Dendritic cell treated with granulocyte-macrophage colony-stimulating factor and Interleukin-4, amounts not matched to agents 40 ng/mL and 50 ng/mL, for 4 days (primary cell): ENCODE measurements around the gene BPNT1.
"Not testable (repeated sequence)": the region's sequence is repeated elsewhere in the genome, so short reads cannot be mapped to it uniquely, and the experiment has no call there.

ENCODE experiments used
- H3K27ac Mint-ChIP-seq: one replicate; pipeline ENCODE4 v1.8.0; 2022; ENCODE audit warnings: mild to moderate bottlenecking, mixed read lengths
- H3K27me3 Mint-ChIP-seq: one replicate; pipeline ENCODE4 v1.8.0; 2022; ENCODE audit warnings: mild to moderate bottlenecking, mixed read lengths
- H3K36me3 Mint-ChIP-seq: one replicate; pipeline ENCODE4 v1.8.0; 2022; ENCODE audit warnings: low read depth, mixed read lengths
- H3K4me1 Mint-ChIP-seq: one replicate; pipeline ENCODE4 v1.8.0; 2022; ENCODE audit warnings: low read depth, mixed read lengths
- H3K4me3 Mint-ChIP-seq: one replicate; pipeline ENCODE4 v1.8.0; 2022; ENCODE audit warnings: mild to moderate bottlenecking, moderate library complexity, mixed read lengths
- H3K9me3 Mint-ChIP-seq: one replicate; pipeline ENCODE4 v1.8.0; 2022; ENCODE audit warnings: mixed read lengths
- intact Hi-C: fragments of 100-400 bp; cut with micrococcal nuclease; formaldehyde crosslinking; loops from one replicate; pipeline ENCODE4 v1.15.0; 2022

Gene BPNT1

GRCh38 chr1:220099826-220100225 is 10.2 kb upstream of the BPNT1 start:
- H3K27me3 Mint-ChIP-seq, result no peaks in the 10 kb centered on the region
- intact Hi-C loops, result no loop called here
- no peak overlapping the region for H3K4me3 Mint-ChIP-seq
- H3K9me3 Mint-ChIP-seq, result no peaks in the 10 kb centered on the region
- H3K36me3 Mint-ChIP-seq, result peaks cover 75% of the 10 kb centered on the region
- no peak overlapping the region for H3K27ac Mint-ChIP-seq
- H3K4me1 Mint-ChIP-seq, result peaks cover 12% of the 10 kb centered on the region

GRCh38 chr1:220094016-220094911 is 4.7 kb upstream of the BPNT1 start, which contains the start of gene IARS2:
Gene IARS2, plus strand, starts transcription at chr1:220094132. Its CDS starts 85 bp downstream, at chr1:220094217.
- Mint-ChIP-seq H3K4me1 (peaks cover 12% of the 10 kb centered on the region), H3K27me3 (no peaks in the 10 kb centered on the region), H3K27ac (peak within 1 kb of the TSS; percentile 63), H3K4me3 (peak within 1 kb of the TSS; percentile 78), H3K9me3 (no peaks in the 10 kb centered on the region), H3K36me3 (peaks cover 40% of the 10 kb centered on the region)
- intact Hi-C loops, result loop anchor here (1.0 to 5.0 kb wide), 2 partner anchors 48 to 178 kb away; partner anchors contain the start of genes EPRS1 and RAB3GAP2

- peak overlapping the region; percentile 63 for H3K27ac Mint-ChIP-seq
- H3K36me3 Mint-ChIP-seq, result peaks cover 38% of the 10 kb centered on the region
- peaks cover 17% of the 10 kb centered on the region for H3K4me1 Mint-ChIP-seq
- no peaks in the 10 kb centered on the region for H3K9me3 Mint-ChIP-seq
- no peak overlapping the region for H3K4me3 Mint-ChIP-seq
- H3K27me3 Mint-ChIP-seq, result no peaks in the 10 kb centered on the region
- intact Hi-C loops, result loop anchor here (1.0 to 5.0 kb wide), 2 partner anchors 47 to 179 kb away; partner anchors contain the start of genes EPRS1 and RAB3GAP2
These were observed 3.9 kb upstream of the BPNT1 start for GRCh38 chr1:220093361-220094015.

GRCh38 chr1:220092694-220093093 is 3.1 kb upstream of the BPNT1 start:
- Mint-ChIP-seq H3K27me3 (no peaks in the 10 kb centered on the region), H3K4me1 (peaks cover 17% of the 10 kb centered on the region), H3K4me3 (no peak overlapping the region), H3K27ac (no peak overlapping the region), H3K36me3 (peaks cover 30% of the 10 kb centered on the region), H3K9me3 (no peaks in the 10 kb centered on the region)
- intact Hi-C loops, result loop anchor here (5.0 kb wide), 1 partner anchor 180 kb away; the partner anchor contains the start of gene RAB3GAP2

GRCh38 chr1:220086261-220086686 is 3.3 kb downstream of the BPNT1 start:
- intact Hi-C loops, H3K4me3 Mint-ChIP-seq, H3K9me3 Mint-ChIP-seq, H3K27ac Mint-ChIP-seq, H3K27me3 Mint-ChIP-seq: not testable (repeated sequence)
- peaks cover 15% of the 10 kb centered on the region for H3K4me1 Mint-ChIP-seq
- peaks cover 17% of the 10 kb centered on the region for H3K36me3 Mint-ChIP-seq

- H3K9me3 Mint-ChIP-seq, result no peaks in the 10 kb centered on the region
- intact Hi-C loops, result no loop called here
- no peaks in the 10 kb centered on the region for H3K27me3 Mint-ChIP-seq
- no peak overlapping the region for H3K4me3 Mint-ChIP-seq
- no peak overlapping the region for H3K27ac Mint-ChIP-seq
- H3K36me3 Mint-ChIP-seq, result peaks cover 22% of the 10 kb centered on the region
- peaks cover 15% of the 10 kb centered on the region for H3K4me1 Mint-ChIP-seq
These were observed 5.1 kb downstream of the BPNT1 start for GRCh38 chr1:220084460-220084859.

GRCh38 chr1:220077887-220078286 is 11.7 kb downstream of the BPNT1 start:
- intact Hi-C loops, result no loop called here
- no peaks in the 10 kb centered on the region for H3K27me3 Mint-ChIP-seq
- no peak overlapping the region for H3K27ac Mint-ChIP-seq
- H3K9me3 Mint-ChIP-seq, result no peaks in the 10 kb centered on the region
- no peaks in the 10 kb centered on the region for H3K4me1 Mint-ChIP-seq
- peaks cover 30% of the 10 kb centered on the region for H3K36me3 Mint-ChIP-seq
- no peak overlapping the region for H3K4me3 Mint-ChIP-seq

GRCh38 chr1:220076861-220077762 is 12.5 kb downstream of the BPNT1 start:
- intact Hi-C loops, result no loop called here
- no peaks in the 10 kb centered on the region for H3K9me3 Mint-ChIP-seq
- no peak overlapping the region for H3K4me3 Mint-ChIP-seq
- H3K36me3 Mint-ChIP-seq, result peaks cover 38% of the 10 kb centered on the region
- H3K4me1 Mint-ChIP-seq, result no peaks in the 10 kb centered on the region
- no peak overlapping the region for H3K27ac Mint-ChIP-seq
- H3K27me3 Mint-ChIP-seq, result no peaks in the 10 kb centered on the region

- no peak overlapping the region for H3K27ac Mint-ChIP-seq
- H3K4me3 Mint-ChIP-seq, result no peak overlapping the region
- no peaks in the 10 kb centered on the region for H3K27me3 Mint-ChIP-seq
- intact Hi-C loops, result no loop called here
- H3K36me3 Mint-ChIP-seq, result peaks cover 55% of the 10 kb centered on the region
- no peaks in the 10 kb centered on the region for H3K4me1 Mint-ChIP-seq
- H3K9me3 Mint-ChIP-seq, result no peaks in the 10 kb centered on the region
These were observed 22.1 kb downstream of the BPNT1 start for GRCh38 chr1:220067269-220068204.

- intact Hi-C loops, result no loop called here
- H3K36me3 Mint-ChIP-seq, result peaks cover 65% of the 10 kb centered on the region
- H3K9me3 Mint-ChIP-seq, result no peaks in the 10 kb centered on the region
- H3K27me3 Mint-ChIP-seq, result no peaks in the 10 kb centered on the region
- no peak overlapping the region for H3K27ac Mint-ChIP-seq
- H3K4me3 Mint-ChIP-seq, result no peak overlapping the region
- H3K4me1 Mint-ChIP-seq, result no peaks in the 10 kb centered on the region
These were observed 27.0 kb downstream of the BPNT1 start for GRCh38 chr1:220062629-220063028.

- Mint-ChIP-seq H3K9me3 (no peaks in the 10 kb centered on the region), H3K27ac (no peak overlapping the region), H3K4me1 (no peaks in the 10 kb centered on the region), H3K36me3 (peaks cover 69% of the 10 kb centered on the region), H3K4me3 (no peak overlapping the region), H3K27me3 (no peaks in the 10 kb centered on the region)
- intact Hi-C loops, result no loop called here
These were observed 28.7 kb downstream of the BPNT1 start for GRCh38 chr1:220060876-220061275.

GRCh38 chr1:220056374-220056773 is 33.2 kb downstream of the BPNT1 start:
- Mint-ChIP-seq H3K36me3 (peaks cover 44% of the 10 kb centered on the region), H3K9me3 (no peaks in the 10 kb centered on the region), H3K4me1 (no peaks in the 10 kb centered on the region), H3K4me3 (no peak overlapping the region), H3K27me3 (no peaks in the 10 kb centered on the region), H3K27ac (no peak overlapping the region)
- intact Hi-C loops, result no loop called here
